GM23338 (cell line): ENCODE results near the gene ZNF728.

Experiments used
- EZH2phosphoT487 ChIP-seq: fragments of 200-600 bp; sonication (generic); IDR thresholded peaks from one replicate; pipeline ENCODE4 v1.8.1; 2018; ENCODE audit warnings: antibody characterized with exemption; ENCODE audit not compliant: unreplicated experiment
- POLR2AphosphoS5 ChIP-seq: IDR thresholded peaks from 2 replicates; pipeline ENCODE4 v1.6.1; 2016; ENCODE audit warnings: antibody characterized with exemption, low read depth
- ZNF331 ChIP-seq: fragments of 250-450 bp; sonication (Bioruptor Pico); IDR thresholded peaks from 2 replicates; pipeline ENCODE4 v1.5.0; 2020; ENCODE audit warnings: low read depth, mild to moderate bottlenecking, moderate library complexity
- TF ChIP-seq, protein P1 (sequence below): IDR thresholded peaks from one replicate; pipeline ENCODE4 v1.6.1; 2018; ENCODE audit warnings: antibody characterized with exemption; ENCODE audit not compliant: unreplicated experiment
- TF ChIP-seq, protein P2 (sequence below), 2 experiments: fragments of 200-600 bp in 1 of 2; sonication (generic) in 1 of 2; conservative IDR thresholded peaks; 2 replicates each; pipeline versions ENCODE4 v1.5.1 to v1.6.1; 2016 to 2017; ENCODE audit warnings: antibody characterized with exemption in 2 of 2, low read depth in 2 of 2, mild to moderate bottlenecking in 2 of 2, moderate library complexity in 1 of 2

DNA sequence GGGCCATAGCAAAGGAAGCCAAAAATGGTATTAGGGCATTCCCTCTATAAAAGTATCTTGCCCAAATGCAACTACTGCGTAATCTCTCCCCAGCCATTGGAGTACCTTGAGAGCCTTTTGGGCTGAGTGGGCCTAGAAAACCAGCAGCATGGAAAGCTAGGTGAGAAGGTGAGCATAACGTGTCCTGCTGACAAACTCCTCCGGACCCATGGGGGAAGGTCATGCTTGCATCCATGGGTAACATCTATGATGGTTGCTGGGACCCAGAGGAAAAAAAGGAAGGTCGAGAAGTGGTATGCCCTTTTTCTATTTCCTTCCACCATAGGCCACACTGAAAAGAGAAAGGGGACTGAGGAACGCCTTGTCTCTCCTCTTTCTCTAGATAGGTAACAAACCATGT lies 57.4 kb downstream of the ZNF728 start:
- TF ChIP-seq, protein P1, sequence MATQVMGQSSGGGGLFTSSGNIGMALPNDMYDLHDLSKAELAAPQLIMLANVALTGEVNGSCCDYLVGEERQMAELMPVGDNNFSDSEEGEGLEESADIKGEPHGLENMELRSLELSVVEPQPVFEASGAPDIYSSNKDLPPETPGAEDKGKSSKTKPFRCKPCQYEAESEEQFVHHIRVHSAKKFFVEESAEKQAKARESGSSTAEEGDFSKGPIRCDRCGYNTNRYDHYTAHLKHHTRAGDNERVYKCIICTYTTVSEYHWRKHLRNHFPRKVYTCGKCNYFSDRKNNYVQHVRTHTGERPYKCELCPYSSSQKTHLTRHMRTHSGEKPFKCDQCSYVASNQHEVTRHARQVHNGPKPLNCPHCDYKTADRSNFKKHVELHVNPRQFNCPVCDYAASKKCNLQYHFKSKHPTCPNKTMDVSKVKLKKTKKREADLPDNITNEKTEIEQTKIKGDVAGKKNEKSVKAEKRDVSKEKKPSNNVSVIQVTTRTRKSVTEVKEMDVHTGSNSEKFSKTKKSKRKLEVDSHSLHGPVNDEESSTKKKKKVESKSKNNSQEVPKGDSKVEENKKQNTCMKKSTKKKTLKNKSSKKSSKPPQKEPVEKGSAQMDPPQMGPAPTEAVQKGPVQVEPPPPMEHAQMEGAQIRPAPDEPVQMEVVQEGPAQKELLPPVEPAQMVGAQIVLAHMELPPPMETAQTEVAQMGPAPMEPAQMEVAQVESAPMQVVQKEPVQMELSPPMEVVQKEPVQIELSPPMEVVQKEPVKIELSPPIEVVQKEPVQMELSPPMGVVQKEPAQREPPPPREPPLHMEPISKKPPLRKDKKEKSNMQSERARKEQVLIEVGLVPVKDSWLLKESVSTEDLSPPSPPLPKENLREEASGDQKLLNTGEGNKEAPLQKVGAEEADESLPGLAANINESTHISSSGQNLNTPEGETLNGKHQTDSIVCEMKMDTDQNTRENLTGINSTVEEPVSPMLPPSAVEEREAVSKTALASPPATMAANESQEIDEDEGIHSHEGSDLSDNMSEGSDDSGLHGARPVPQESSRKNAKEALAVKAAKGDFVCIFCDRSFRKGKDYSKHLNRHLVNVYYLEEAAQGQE, result no peak
- TF ChIP-seq EZH2phosphoT487 (no peak), POLR2AphosphoS5 (no peak), ZNF331 (CRISPR knock-in tag) (no peak)
- TF ChIP-seq, protein P2, sequence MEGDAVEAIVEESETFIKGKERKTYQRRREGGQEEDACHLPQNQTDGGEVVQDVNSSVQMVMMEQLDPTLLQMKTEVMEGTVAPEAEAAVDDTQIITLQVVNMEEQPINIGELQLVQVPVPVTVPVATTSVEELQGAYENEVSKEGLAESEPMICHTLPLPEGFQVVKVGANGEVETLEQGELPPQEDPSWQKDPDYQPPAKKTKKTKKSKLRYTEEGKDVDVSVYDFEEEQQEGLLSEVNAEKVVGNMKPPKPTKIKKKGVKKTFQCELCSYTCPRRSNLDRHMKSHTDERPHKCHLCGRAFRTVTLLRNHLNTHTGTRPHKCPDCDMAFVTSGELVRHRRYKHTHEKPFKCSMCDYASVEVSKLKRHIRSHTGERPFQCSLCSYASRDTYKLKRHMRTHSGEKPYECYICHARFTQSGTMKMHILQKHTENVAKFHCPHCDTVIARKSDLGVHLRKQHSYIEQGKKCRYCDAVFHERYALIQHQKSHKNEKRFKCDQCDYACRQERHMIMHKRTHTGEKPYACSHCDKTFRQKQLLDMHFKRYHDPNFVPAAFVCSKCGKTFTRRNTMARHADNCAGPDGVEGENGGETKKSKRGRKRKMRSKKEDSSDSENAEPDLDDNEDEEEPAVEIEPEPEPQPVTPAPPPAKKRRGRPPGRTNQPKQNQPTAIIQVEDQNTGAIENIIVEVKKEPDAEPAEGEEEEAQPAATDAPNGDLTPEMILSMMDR (conservative IDR thresholded peaks at IDR 0.05; ENCODE audit: low read depth in 2 of 2), result no peak
